Glutamatergic neuron (in vitro differentiated cells): Measurements from ENCODE around the gene ODF4. TPM values are rescaled to one million over a fixed set of nuclear protein-coding genes. Genes with fewer than 3 reads are reported as not detected.

Source experiments
- DNase-seq: peaks from one replicate; pipeline ENCODE4 v3.0.0; 2022
- H3K27ac Mint-ChIP-seq: one replicate; pipeline ENCODE4 v1.8.0; 2020; ENCODE audit warnings: mild to moderate bottlenecking, mixed read lengths, inconsistent platforms; ENCODE audit not compliant: unreplicated experiment
- H3K27me3 Mint-ChIP-seq: one replicate; pipeline ENCODE4 v1.8.0; 2020; ENCODE audit warnings: mild to moderate bottlenecking, moderate library complexity, mixed read lengths, inconsistent platforms; ENCODE audit not compliant: unreplicated experiment
- H3K36me3 Mint-ChIP-seq: one replicate; pipeline ENCODE4 v1.8.0; 2020; ENCODE audit warnings: mild to moderate bottlenecking, mixed read lengths, inconsistent platforms; ENCODE audit not compliant: unreplicated experiment
- H3K4me1 Mint-ChIP-seq: one replicate; pipeline ENCODE4 v1.8.0; 2020; ENCODE audit warnings: mild to moderate bottlenecking, low read depth, mixed read lengths, inconsistent platforms; ENCODE audit not compliant: unreplicated experiment
- H3K4me3 Mint-ChIP-seq: one replicate; pipeline ENCODE4 v1.8.0; 2020; ENCODE audit warnings: mild to moderate bottlenecking, mixed read lengths, inconsistent platforms; ENCODE audit not compliant: unreplicated experiment
- H3K9me3 Mint-ChIP-seq: one replicate; pipeline ENCODE4 v1.8.0; 2020; ENCODE audit warnings: mild to moderate bottlenecking, moderate library complexity, mixed read lengths, inconsistent platforms; ENCODE audit not compliant: unreplicated experiment
- CTCF ChIP-seq: fragments of 200-600 bp; sonication (generic); IDR thresholded peaks from one replicate; pipeline ENCODE4 v1.5.0; 2021; ENCODE audit not compliant: partially characterized antibody, unreplicated experiment
- total RNA-seq: library from RNA; stranded (reverse); fragmentation: NEBNext Ultra II Directional; extraction: Animal tissue kit (Norgen Biotek cat#: 25700); gene quantifications from one replicate; pipeline ENCODE4 v1.2.1, GENCODE V29; 2021; ENCODE audit not compliant: unreplicated experiment

ODF4 gene
- total RNA-seq, 1 donor from 2014 or later, result not detected

- peak overlapping the region; percentile 16 for H3K27ac Mint-ChIP-seq
- H3K4me3 Mint-ChIP-seq, result peak overlapping the region; percentile 3
- H3K27me3 Mint-ChIP-seq, result peaks cover 1% of the 10 kb centered on the region
- DNase-seq, result no peak
- no peak for TF ChIP-seq CTCF
- no peaks in the 10 kb centered on the region for H3K4me1 Mint-ChIP-seq
- no peaks in the 10 kb centered on the region for H3K36me3 Mint-ChIP-seq
- H3K9me3 Mint-ChIP-seq, result peaks cover 2% of the 10 kb centered on the region
Observed at GRCh38 chr17:8300226-8300625, 39.4 kb upstream of the ODF4 start.

- Mint-ChIP-seq H3K4me3 (peak overlapping the region; percentile 3), H3K36me3 (no peaks in the 10 kb centered on the region), H3K27ac (peak overlapping the region; percentile 16), H3K4me1 (no peaks in the 10 kb centered on the region), H3K9me3 (peaks cover 2% of the 10 kb centered on the region), H3K27me3 (peaks cover 1% of the 10 kb centered on the region)
- DNase-seq, result peak; percentile 57
- peak; percentile 86 for TF ChIP-seq CTCF
Observed at GRCh38 chr17:8300627-8301242, 38.9 kb upstream of the ODF4 start.

GRCh38 chr17:8310601-8311123 lies 29.0 kb upstream of the ODF4 start:
- Mint-ChIP-seq H3K27me3 (peaks cover 6% of the 10 kb centered on the region), H3K9me3 (no peaks in the 10 kb centered on the region), H3K27ac (no peak overlapping the region), H3K36me3 (no peaks in the 10 kb centered on the region), H3K4me3 (no peak overlapping the region), H3K4me1 (peaks cover 4% of the 10 kb centered on the region)
- TF ChIP-seq CTCF, result no peak
- DNase-seq, result no peak

GRCh38 chr17:8311131-8311790 lies 28.4 kb upstream of the ODF4 start:
- H3K36me3 Mint-ChIP-seq, result no peaks in the 10 kb centered on the region
- no peaks in the 10 kb centered on the region for H3K9me3 Mint-ChIP-seq
- peaks cover 7% of the 10 kb centered on the region for H3K4me1 Mint-ChIP-seq
- H3K27ac Mint-ChIP-seq, result no peak overlapping the region
- no peak for TF ChIP-seq CTCF
- H3K27me3 Mint-ChIP-seq, result peaks cover 11% of the 10 kb centered on the region
- no peak overlapping the region for H3K4me3 Mint-ChIP-seq
- DNase-seq, result no peak

- H3K4me3 Mint-ChIP-seq, result no peak overlapping the region
- H3K27me3 Mint-ChIP-seq, result peaks cover 11% of the 10 kb centered on the region
- no peak for TF ChIP-seq CTCF
- H3K4me1 Mint-ChIP-seq, result peaks cover 7% of the 10 kb centered on the region
- H3K9me3 Mint-ChIP-seq, result no peaks in the 10 kb centered on the region
- no peaks in the 10 kb centered on the region for H3K36me3 Mint-ChIP-seq
- no peak overlapping the region for H3K27ac Mint-ChIP-seq
- no peak for DNase-seq
Observed at GRCh38 chr17:8312251-8312650, 27.4 kb upstream of the ODF4 start.
